A549 treated with AZD2906 at 1 μM for 4 hours (cell line): ENCODE data around the gene FHL5. TPM values are rescaled to one million over a fixed set of nuclear protein-coding genes. Genes with fewer than 3 reads are reported as not detected.

Source experiments
- total RNA-seq: library from RNA; stranded (reverse); fragments of 200-300 nt; extraction: Qiagen RNA extraction; gene quantifications from 5 replicates; pipeline ENCODE4 v1.2.3, GENCODE V29; 2022

FHL5 gene, protein sequence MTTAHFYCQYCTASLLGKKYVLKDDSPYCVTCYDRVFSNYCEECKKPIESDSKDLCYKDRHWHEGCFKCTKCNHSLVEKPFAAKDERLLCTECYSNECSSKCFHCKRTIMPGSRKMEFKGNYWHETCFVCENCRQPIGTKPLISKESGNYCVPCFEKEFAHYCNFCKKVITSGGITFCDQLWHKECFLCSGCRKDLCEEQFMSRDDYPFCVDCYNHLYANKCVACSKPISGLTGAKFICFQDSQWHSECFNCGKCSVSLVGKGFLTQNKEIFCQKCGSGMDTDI
- total RNA-seq: not detected in 5 replicates

DNA sequence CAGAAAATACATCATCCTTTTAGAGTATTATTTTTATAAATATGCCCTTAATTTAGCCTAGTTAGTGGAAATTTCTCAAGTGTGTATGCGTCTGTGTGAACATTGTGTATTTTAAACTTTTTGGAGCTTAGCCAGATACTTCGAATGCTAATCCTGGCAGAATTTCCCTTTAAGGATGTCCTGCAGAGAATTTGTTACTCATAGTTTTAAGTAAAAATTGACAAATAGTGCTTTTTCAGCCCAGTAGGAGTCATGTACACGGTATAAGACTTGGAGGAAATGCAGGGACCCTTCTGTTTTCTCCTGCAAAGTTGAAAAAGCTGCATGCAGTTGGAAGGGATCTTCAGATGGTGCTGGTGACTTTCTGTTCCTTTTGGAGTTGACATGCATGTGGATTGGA is at the start of gene FHL5:
TSS of gene FHL5 (plus strand) at position 243 of the 400 bp plus-strand sequence. CDS start 40,486 bp downstream, outside the sequence.

DNA sequence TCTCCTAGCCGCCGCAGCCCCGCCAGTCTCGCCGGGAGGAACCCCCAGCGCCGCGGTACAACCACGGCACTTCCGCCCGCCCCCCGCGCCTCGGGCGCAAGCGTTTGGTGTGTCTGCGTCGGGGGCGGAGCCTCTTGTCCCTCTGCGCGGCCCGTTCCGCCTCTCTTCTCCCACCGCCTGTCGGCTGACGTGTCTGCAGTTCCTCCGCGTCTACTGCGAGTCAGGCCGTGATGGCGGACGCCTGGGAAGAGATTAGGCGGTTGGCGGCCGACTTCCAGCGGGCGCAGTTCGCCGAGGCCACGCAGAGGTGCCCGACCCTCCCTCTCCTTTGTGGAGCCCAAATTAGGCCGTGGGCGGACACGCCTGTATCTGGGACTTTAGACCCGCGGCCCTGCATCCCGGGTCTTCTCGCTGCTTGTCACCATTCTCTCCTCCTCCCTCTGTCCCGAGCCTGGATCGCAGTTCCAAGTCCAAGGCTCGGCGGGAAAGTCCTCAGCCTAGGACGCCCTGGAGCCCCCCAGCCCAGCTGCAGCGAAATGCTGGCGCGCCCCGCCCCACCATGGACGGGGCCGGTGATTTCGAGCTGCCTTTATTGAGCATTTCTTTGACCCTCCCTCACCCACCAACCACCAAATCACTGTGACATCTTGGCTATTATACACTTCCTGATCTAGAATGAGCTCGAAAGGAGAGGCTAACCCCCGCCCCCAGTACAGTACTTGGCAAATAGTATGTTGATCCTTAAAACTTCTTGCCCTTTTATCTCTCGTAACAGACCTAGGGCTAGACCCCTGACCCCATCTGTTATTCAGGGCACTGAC is 41.1 kb upstream of the FHL5 start, which contains the start of gene UFL1:
TSS of gene UFL1 (plus strand) at position 163 of the 821 bp plus-strand sequence. CDS start at position 231, 68 bp downstream.

Other genes with a start within 250 kb of the FHL5 start
- gene UFL1, start 41.3 kb upstream of the FHL5 start, total RNA-seq: 6.7 to 11.6 TPM (median 8.2 TPM) in 5 replicates